Spleen (tissue), 11 donors: ENCODE measurements around the gene S1PR4. TPM values are rescaled to one million over a fixed set of nuclear protein-coding genes. Genes with fewer than 3 reads are reported as not detected.

Source experiments
- DNase-seq: peaks from one replicate; pipeline ENCODE4 v3.0.0-alpha.2; 2020
- H3K27ac ChIP-seq, 8 donors: fragments of 200-600 bp; sonication (generic) in 7 of 8; 1 replicate in 4 of 8; 2 replicates in 4 of 8; pipeline versions ENCODE4 v1.5.0 to v1.8.0; 2016 to 2021; ENCODE audit warnings: inconsistent platforms in 4 of 8, mild to moderate bottlenecking in 4 of 8, moderate library complexity in 1 of 8
- H3K27me3 ChIP-seq, 7 donors: fragments of 200-600 bp; sonication (generic) in 6 of 7; replicated peaks in 1 of 7; 1 replicate in 4 of 7; 2 replicates in 3 of 7; pipeline versions ENCODE4 v1.5.0 to v1.8.0; 2016 to 2021; ENCODE audit warnings: inconsistent platforms in 3 of 7, mild to moderate bottlenecking in 1 of 7
- H3K36me3 ChIP-seq, 6 donors: fragments of 200-600 bp; sonication (generic) in 5 of 6; 1 replicate in 4 of 6; 2 replicates in 2 of 6; pipeline versions ENCODE4 v1.5.0 to v1.8.0; 2016 to 2021; ENCODE audit warnings: inconsistent platforms in 2 of 6
- H3K4me1 ChIP-seq, 6 donors: fragments of 200-600 bp; sonication (generic) in 5 of 6; 1 replicate in 3 of 6; 2 replicates in 3 of 6; pipeline versions ENCODE4 v1.5.0 to v1.8.0; 2016 to 2021; ENCODE audit warnings: inconsistent platforms in 3 of 6
- H3K4me3 ChIP-seq, 8 donors: fragments of 200-600 bp; sonication (generic) in 7 of 8; 1 replicate in 4 of 8; 2 replicates in 4 of 8; pipeline versions ENCODE4 v1.5.0 to v1.8.0; 2016 to 2021; ENCODE audit warnings: inconsistent platforms in 4 of 8, mild to moderate bottlenecking in 4 of 8, moderate library complexity in 2 of 8
- H3K9me3 ChIP-seq, 8 donors: fragments of 200-600 bp; sonication (generic) in 7 of 8; 1 replicate in 4 of 8; 2 replicates in 4 of 8; pipeline versions ENCODE4 v1.5.0 to v1.8.0; 2016 to 2021; ENCODE audit warnings: inconsistent platforms in 4 of 8
- CTCF ChIP-seq, 11 experiments: fragments of 200-600 bp in 7 of 11; fragments of 450-650 bp in 4 of 11; sonication (generic) in 4 of 11; IDR thresholded peaks in 8 of 11; conservative IDR thresholded peaks in 3 of 11; 1 replicate in 7 of 11; 2 replicates in 4 of 11; pipeline versions ENCODE4 v1.4.0 to v1.8.0; 2016 to 2021; ENCODE audit warnings: antibody characterized with exemption in 11 of 11, inconsistent platforms in 4 of 11, mild to moderate bottlenecking in 1 of 11
- POLR2A ChIP-seq, 3 donors: fragments of 450-650 bp; IDR thresholded peaks; one replicate each; pipeline ENCODE4 v1.5.1; 2017; ENCODE audit warnings: antibody characterized with exemption in 3 of 3, mild to moderate bottlenecking in 1 of 3
- POLR2AphosphoS5 ChIP-seq, 3 donors: sonication (generic); formaldehyde crosslinking; IDR thresholded peaks; one replicate each; pipeline ENCODE4 v1.5.1; 2017; ENCODE audit warnings: antibody characterized with exemption in 3 of 3
- WGBS, 5 donors: extraction: QIAGEN DNeasy Blood & Tissue Kit in 3 of 5; methylation state at CpG; one replicate each; pipeline versions ENCODE4 v1.1.5 to v1.1.7; 2013 to 2018; 5-methylcytosine and 5-hydroxymethylcytosine counted together
- intact Hi-C: fragments of 100-400 bp; cut with DNase I; formaldehyde crosslinking; loops from one replicate; pipeline ENCODE4 v1.15.0; 2023; ENCODE audit warnings: low total_unique reads
- polyA plus RNA-seq, 3 donors: library from polyadenylated mRNA; stranded (reverse); fragments of 200-250 nt; gene quantifications; one replicate each; pipeline ENCODE4 v1.2.1, GENCODE V29; 2013
- total RNA-seq, 7 donors: library from RNA; depleted of rRNA in 3 of 7; stranded (reverse); fragments of >200 nt in 3 of 7; fragmentation: NEBNext Ultra II Directional in 4 of 7; extraction: Animal tissue kit (Norgen Biotek cat#: 25700) in 4 of 7; gene quantifications; one replicate each; pipeline versions ENCODE4 v1.1.0 to v1.2.1, GENCODE V29; 2016 to 2021
- donor health status: healthy with polysubstance abuse.
- donor health status: DM: no; HTN: no; CAD: no; lungs with moderate emphysema.
- donor health status: DM: no; HTN: no; CAD: no.
- donor health status: Bipolar disorder and iron deficiency.
- donor health status: healthy.
- donor health status: DM: no; HTN: no; CAD: no.
- donor health status: DM: yes; HTN: yes; CAD: no.

S1PR4 gene
- total and polyA plus RNA-seq, 10 donors = 44.7 to 171 (median 62.0) TPM

- 0 to 2% (median 0%) methylated on average over 40 to 69 of the region's 69 CpGs for WGBS, 5 donors
- H3K36me3 ChIP-seq = peaks cover 0 to 61% (median 0%) of the 10 kb centered on the region in 6 donors
- intact Hi-C loops = no loop called here
- H3K4me1 ChIP-seq = peaks cover 55 to 95% (median 92%) of the 10 kb centered on the region in 6 donors
- peak within 1 kb of the TSS; percentile 68 to 99 (median 90) for H3K27ac ChIP-seq
- peak; percentile 98 for DNase-seq
- H3K4me3 ChIP-seq = peak within 1 kb of the TSS; percentile 67 to 100 (median 93)
- TF ChIP-seq POLR2A (IDR thresholded peaks at IDR 0.05) (peak in 1 of 3 donors; percentile 80), POLR2AphosphoS5 (IDR thresholded peaks at IDR 0.05) (peak; percentile 84 to 95 (median 89)), CTCF (IDR thresholded peaks at IDR 0.05 in 8 of 11, conservative IDR thresholded peaks at IDR 0.05 in 3 of 11) (no peak)
- H3K9me3 ChIP-seq = no peaks in the 10 kb centered on the region
- H3K27me3 ChIP-seq = no peaks in the 10 kb centered on the region
Measured at GRCh38 chr19:3185461-3186159, 7.0 kb downstream of the S1PR4 start, which contains the start of gene NCLN. Gene NCLN (plus strand): TSS chr19:3185930. CDS start chr19:3186031, 101 bp downstream.

- WGBS, 5 donors = 0 to 1% (median 1%) methylated on average over 20 to 38 of the region's 38 CpGs
- Histone ChIP-seq H3K27ac (peak overlapping the region; percentile 68 to 99 (median 90)), H3K36me3 (peaks cover 0 to 63% (median 0%) of the 10 kb centered on the region in 6 donors), H3K4me3 (peak overlapping the region; percentile 67 to 100 (median 93)), H3K4me1 (peaks cover 52 to 95% (median 86%) of the 10 kb centered on the region in 6 donors), H3K9me3 (no peaks in the 10 kb centered on the region), H3K27me3 (no peaks in the 10 kb centered on the region)
- TF ChIP-seq CTCF (IDR thresholded peaks at IDR 0.05 in 8 of 11, conservative IDR thresholded peaks at IDR 0.05 in 3 of 11) = no peak
- TF ChIP-seq POLR2AphosphoS5 (IDR thresholded peaks at IDR 0.05) = no peak
- no peak for TF ChIP-seq POLR2A (IDR thresholded peaks at IDR 0.05)
- peak; percentile 92 for DNase-seq
- intact Hi-C loops = no loop called here
Measured at GRCh38 chr19:3186160-3186688, 7.7 kb downstream of the S1PR4 start.

- Histone ChIP-seq H3K27ac (peak overlapping the region in 4 of 8 donors; percentile 89 to 99 (median 94)), H3K4me1 (peaks cover 43 to 95% (median 78%) of the 10 kb centered on the region in 6 donors), H3K9me3 (no peaks in the 10 kb centered on the region), H3K36me3 (peaks cover 0 to 62% (median 0%) of the 10 kb centered on the region in 6 donors), H3K4me3 (peak overlapping the region; percentile 67 to 100 (median 93)), H3K27me3 (no peaks in the 10 kb centered on the region)
- no peak for TF ChIP-seq POLR2AphosphoS5 (IDR thresholded peaks at IDR 0.05)
- no peak for TF ChIP-seq CTCF (IDR thresholded peaks at IDR 0.05 in 8 of 11, conservative IDR thresholded peaks at IDR 0.05 in 3 of 11)
- no peak for TF ChIP-seq POLR2A (IDR thresholded peaks at IDR 0.05)
- no peak for DNase-seq
- WGBS, 5 donors = 60 to 71% (median 65%) methylated on average over 23 of the region's 23 CpGs
- intact Hi-C loops = no loop called here
Measured at GRCh38 chr19:3186891-3187661, 8.5 kb downstream of the S1PR4 start.
